ENCODE results near the gene ERP27.

ERP27 gene

GRCh38 chr12:14876833-14877232 is 61.5 kb downstream of the ERP27 start:
- H3K27me3 ChIP-seq, result no peaks in the 10 kb centered on the region
- no peak for TF ChIP-seq CTCF (IDR thresholded peaks at IDR 0.05; ENCODE audit: low read depth, low read length)
- no peak overlapping the region for H3K4me3 ChIP-seq (ENCODE audit: low read depth, low read length)
- no peak for DNase-seq
- no peaks in the 10 kb centered on the region for H3K4me1 ChIP-seq
- H3K9me3 ChIP-seq, result no peaks in the 10 kb centered on the region
- no peaks in the 10 kb centered on the region for H3K36me3 ChIP-seq

- no peaks in the 10 kb centered on the region for H3K9me3 ChIP-seq
- H3K36me3 ChIP-seq, result no peaks in the 10 kb centered on the region
- no peak overlapping the region for H3K4me3 ChIP-seq (ENCODE audit: low read depth, low read length)
- DNase-seq, result no peak
- H3K27me3 ChIP-seq, result no peaks in the 10 kb centered on the region
- no peak for TF ChIP-seq CTCF (IDR thresholded peaks at IDR 0.05; ENCODE audit: low read depth, low read length)
- no peaks in the 10 kb centered on the region for H3K4me1 ChIP-seq
These were observed 63.5 kb downstream of the ERP27 start for GRCh38 chr12:14874882-14875281.

- Histone ChIP-seq H3K27me3 (no peaks in the 10 kb centered on the region), H3K36me3 (no peaks in the 10 kb centered on the region), H3K4me3 (ENCODE audit: low read depth, low read length) (no peak overlapping the region), H3K4me1 (no peaks in the 10 kb centered on the region; the same call in 1 of the 2 replicates), H3K9me3 (no peaks in the 10 kb centered on the region; the same call in 1 of the 2 replicates)
- no peak for TF ChIP-seq CTCF (IDR thresholded peaks at IDR 0.05; ENCODE audit: low read depth, low read length)
- no peak for DNase-seq
These were observed 64.7 kb downstream of the ERP27 start for GRCh38 chr12:14873440-14874185.

GRCh38 chr12:14871886-14872285 is 66.5 kb downstream of the ERP27 start:
- no peak for DNase-seq
- TF ChIP-seq CTCF (IDR thresholded peaks at IDR 0.05; ENCODE audit: low read depth, low read length), result no peak

GRCh38 chr12:14871247-14871646 is 67.1 kb downstream of the ERP27 start:
- H3K36me3 ChIP-seq, result no peaks in the 10 kb centered on the region
- TF ChIP-seq CTCF (IDR thresholded peaks at IDR 0.05; ENCODE audit: low read depth, low read length), result no peak
- no peaks in the 10 kb centered on the region; the same call in 1 of the 2 replicates for H3K4me1 ChIP-seq
- no peaks in the 10 kb centered on the region; the same call in 1 of the 2 replicates for H3K9me3 ChIP-seq
- DNase-seq, result no peak
- no peaks in the 10 kb centered on the region for H3K27me3 ChIP-seq
- no peak overlapping the region for H3K4me3 ChIP-seq (ENCODE audit: low read depth, low read length)

More at GRCh38 chr12:14871886-14872285, 66.5 kb downstream of the ERP27 start:
- Histone ChIP-seq H3K4me1 (no peaks in the 10 kb centered on the region; the same call in 1 of the 2 replicates), H3K9me3 (no peaks in the 10 kb centered on the region; the same call in 1 of the 2 replicates), H3K4me3 (ENCODE audit: low read depth, low read length) (no peak overlapping the region), H3K36me3 (no peaks in the 10 kb centered on the region), H3K27me3 (no peaks in the 10 kb centered on the region)

GRCh38 chr12:14868916-14869506 is 69.3 kb downstream of the ERP27 start:
- no peaks in the 10 kb centered on the region; the same call in 1 of the 2 replicates for H3K9me3 ChIP-seq
- no peak for TF ChIP-seq CTCF (IDR thresholded peaks at IDR 0.05; ENCODE audit: low read depth, low read length)
- H3K27me3 ChIP-seq, result no peaks in the 10 kb centered on the region
- H3K4me3 ChIP-seq (ENCODE audit: low read depth, low read length), result no peak overlapping the region
- no peaks in the 10 kb centered on the region; the same call in 1 of the 2 replicates for H3K4me1 ChIP-seq
- no peak for DNase-seq
- no peaks in the 10 kb centered on the region for H3K36me3 ChIP-seq

Data from BE2C (cell line).